ENCODE data around the gene QRSL1. TPM values are rescaled to one million over a fixed set of nuclear protein-coding genes. Genes with fewer than 3 reads are reported as not detected.

The QRSL1 gene
- total RNA-seq, 1 experiment from 2014 or later, result 18.4 TPM

DNA sequence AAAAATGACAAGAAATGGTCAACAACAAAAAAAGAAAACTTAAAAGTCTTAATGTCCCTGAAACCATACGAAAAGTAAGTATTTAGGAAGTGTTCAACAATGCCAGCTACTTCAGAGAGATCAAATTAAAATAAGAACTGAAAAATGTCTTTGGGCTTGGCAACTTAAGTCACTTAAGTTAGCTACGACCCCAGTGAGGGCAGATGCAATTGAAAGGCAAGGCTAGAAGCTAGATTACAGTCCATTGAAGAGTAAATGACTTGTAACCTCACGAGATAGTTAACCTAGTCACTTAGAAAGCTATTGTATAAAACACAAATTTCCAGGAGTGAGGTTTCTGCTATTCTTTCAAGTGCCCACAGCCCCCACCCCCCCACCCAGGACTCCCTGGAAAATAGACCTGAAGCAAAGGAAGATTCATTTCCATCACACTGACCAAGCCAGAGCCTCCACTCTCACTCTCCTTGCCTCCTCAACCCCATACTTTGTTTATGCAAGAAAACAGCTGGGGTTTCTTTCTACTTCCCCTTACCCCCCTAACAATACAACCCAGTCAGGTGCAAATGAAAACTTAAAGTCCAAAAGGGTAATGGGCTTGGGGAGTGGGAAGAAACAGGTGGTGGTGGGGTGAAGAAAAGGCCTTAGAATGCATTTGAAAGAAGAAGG lies 14.7 kb upstream of the QRSL1 start:
- POLR2A ChIA-PET, result no interaction called here
- no peaks in the 10 kb centered on the region for H3K36me3 ChIP-seq (ENCODE audit: control insufficient read depth, insufficient read depth, low read length)
- H3K9me3 ChIP-seq (ENCODE audit: control insufficient read depth, insufficient read depth, low read depth, low read length), result no peaks in the 10 kb centered on the region
- H3K4me1 ChIP-seq (ENCODE audit: control insufficient read depth, insufficient read depth, low read length), result no peaks in the 10 kb centered on the region
- DNase-seq (ENCODE audit: low read depth, low spot score), result no peak
- TF ChIP-seq SIN3A (IDR thresholded peaks at IDR 0.05; ENCODE audit: borderline replicate concordance, insufficient read depth, low read depth, low read length) (no peak), TCF7L2 (IDR thresholded peaks at IDR 0.05; ENCODE audit: low read depth, low read length) (no peak), POLR2AphosphoS5 (IDR thresholded peaks at IDR 0.05; ENCODE audit: low read depth, low read length) (no peak), REST (IDR thresholded peaks at IDR 0.05; ENCODE audit: insufficient read depth in 1 of 2, low read depth in 2 of 2, low read length in 1 of 2) (no peak), CTCF (IDR thresholded peaks at IDR 0.05) (no peak)
- H3K27ac ChIP-seq (ENCODE audit: low read length), result no peak overlapping the region
- intact Hi-C loops (cut with micrococcal nuclease; ENCODE audit: unreplicated experiment), result no loop called here
- H3K4me3 ChIP-seq (ENCODE audit: low read depth in 2 of 2, low read length in 2 of 2), result no peak overlapping the region
- no peak for ATAC-seq
- CTCF ChIA-PET, result interaction anchor here (0.5 kb wide), 1 partner anchor 12 kb away, joined by 4 read pairs; no protein-coding TSS in a partner anchor
- H3K27me3 ChIP-seq (ENCODE audit: control insufficient read depth, insufficient read depth, low read length), result no peaks in the 10 kb centered on the region
- in situ Hi-C loops (cut with HindIII; ENCODE audit: low pct_unique_long_range_greater_than_20kb, low sequenced_read_pairs), result no loop called here
- BruUV-seq (replicated peaks), result no TSS peak

- Histone ChIP-seq H3K4me1 (ENCODE audit: control insufficient read depth, insufficient read depth, low read length) (no peaks in the 10 kb centered on the region), H3K9me3 (ENCODE audit: control insufficient read depth, insufficient read depth, low read depth, low read length) (no peaks in the 10 kb centered on the region), H3K27ac (ENCODE audit: low read length) (no peak overlapping the region), H3K4me3 (ENCODE audit: low read depth in 2 of 2, low read length in 2 of 2) (no peak overlapping the region), H3K27me3 (ENCODE audit: control insufficient read depth, insufficient read depth, low read length) (no peaks in the 10 kb centered on the region), H3K36me3 (ENCODE audit: control insufficient read depth, insufficient read depth, low read length) (no peaks in the 10 kb centered on the region)
- ATAC-seq (no peak), DNase-seq (ENCODE audit: low read depth, low spot score) (no peak)
- POLR2A ChIA-PET, result no interaction called here
- intact Hi-C loops (cut with micrococcal nuclease; ENCODE audit: unreplicated experiment), result no loop called here
- CTCF ChIA-PET, result no interaction called here
- BruUV-seq (replicated peaks), result no TSS peak
- no peak for TF ChIP-seq CTCF (IDR thresholded peaks at IDR 0.05)
- TF ChIP-seq SIN3A (IDR thresholded peaks at IDR 0.05; ENCODE audit: borderline replicate concordance, insufficient read depth, low read depth, low read length), result no peak
- TF ChIP-seq REST (IDR thresholded peaks at IDR 0.05; ENCODE audit: insufficient read depth in 1 of 2, low read depth in 2 of 2, low read length in 1 of 2), result no peak
- TF ChIP-seq TCF7L2 (IDR thresholded peaks at IDR 0.05; ENCODE audit: low read depth, low read length), result no peak
- TF ChIP-seq POLR2AphosphoS5 (IDR thresholded peaks at IDR 0.05; ENCODE audit: low read depth, low read length), result no peak
- in situ Hi-C loops (cut with HindIII; ENCODE audit: low pct_unique_long_range_greater_than_20kb, low sequenced_read_pairs), result no loop called here
Observed at GRCh38 chr6:106617302-106617701, 12.1 kb upstream of the QRSL1 start.
